Tibial nerve (tissue), 3 donors: ENCODE results near the gene WNT2.

Experiments
- EP300 ChIP-seq, 2 donors: sonication (generic); formaldehyde crosslinking; IDR thresholded peaks; one replicate each; pipeline ENCODE4 v1.6.1; 2017; ENCODE audit warnings: antibody characterized with exemption in 2 of 2, mild to moderate bottlenecking in 1 of 2
- POLR2A ChIP-seq, 2 donors: fragments of 450-650 bp; IDR thresholded peaks; one replicate each; pipeline ENCODE4 v1.6.1; 2017; ENCODE audit warnings: antibody characterized with exemption in 2 of 2, mild to moderate bottlenecking in 2 of 2, moderate library complexity in 2 of 2

DNA sequence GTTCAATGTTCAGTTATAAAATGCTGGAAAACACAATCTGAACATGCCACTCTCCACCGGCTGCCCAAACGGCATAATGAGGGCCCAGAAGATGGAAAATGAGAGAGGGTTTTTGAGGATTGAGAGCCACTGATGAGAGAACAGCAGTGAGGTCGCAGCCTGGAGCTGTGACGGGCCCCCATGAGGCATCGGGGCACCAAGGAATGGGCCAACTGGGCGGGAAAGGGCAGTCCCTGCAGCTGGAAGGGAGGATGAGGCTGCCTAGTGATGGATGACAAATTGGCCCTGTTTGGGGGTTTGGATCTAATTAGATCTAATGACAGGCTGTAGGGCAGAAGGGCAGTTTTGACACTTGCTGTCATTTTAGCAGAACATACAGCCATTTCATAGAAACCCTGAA, 39.1 kb downstream of the WNT2 start:
- TF ChIP-seq EP300 (IDR thresholded peaks at IDR 0.05), result no peak
- no peak for TF ChIP-seq POLR2A (IDR thresholded peaks at IDR 0.05)
